IMR-90 (cell line): ENCODE data around the gene CNNM1. TPM values are rescaled to one million over a fixed set of nuclear protein-coding genes. Genes with fewer than 3 reads are reported as not detected.

Source experiments
- ATAC-seq: fragments of 200-7000 bp; cut with Tn5 transposase; 2 replicates; pipeline ENCODE4 v1.9.1; 2020; ENCODE audit warnings: low read depth, mild to moderate bottlenecking, moderate library complexity
- BruUV-seq: library from RNA; stranded (reverse); fragments of 400-500 nt; replicated peaks from 2 replicates; lab custom pipeline; 2021; lab: Mats Ljungman, UMichigan
- CTCF ChIA-PET: fragments of 300-600 bp; formaldehyde crosslinking; extraction: SDS; loops from one replicate; lab custom pipeline; 2021; ENCODE audit warnings: antibody characterized with exemption; lab: Yijun Ruan, JAX
- POLR2A ChIA-PET: fragments of 300-600 bp; sonication (Branson Sonifier 250); formaldehyde crosslinking; loops from one replicate; lab custom pipeline; 2022; ENCODE audit warnings: antibody characterized with exemption; ENCODE audit not compliant: unreplicated experiment; lab: Charles Lee
- DNase-seq: peaks from one replicate; pipeline ENCODE4 v3.0.0; 2013
- H2AFZ ChIP-seq: replicated peaks from 2 replicates; pipeline ENCODE3; 2013; ENCODE audit warnings: low read length, mild to moderate bottlenecking; ENCODE audit not compliant: poor library complexity
- H2AK5ac ChIP-seq: 2 replicates; pipeline ENCODE4 v1.6.1; 2013; ENCODE audit warnings: low read depth, low read length, inconsistent platforms
- H2AK9ac ChIP-seq: replicated peaks from 2 replicates; pipeline ENCODE3; 2013; ENCODE audit warnings: mild to moderate bottlenecking, low read depth, low read length, moderate library complexity; ENCODE audit not compliant: poor library complexity
- H2BK120ac ChIP-seq: 2 replicates; pipeline ENCODE4 v1.6.1; 2013; ENCODE audit warnings: low read depth, low read length, inconsistent platforms
- H2BK15ac ChIP-seq: 3 replicates; pipeline ENCODE4 v1.6.1; 2013; ENCODE audit warnings: low read depth, low read length, inconsistent platforms
- H2BK20ac ChIP-seq: 2 replicates; pipeline ENCODE4 v1.6.1; 2013; ENCODE audit warnings: low read depth, mild to moderate bottlenecking, inconsistent platforms, low read length, moderate library complexity
- H2BK5ac ChIP-seq: 2 replicates; pipeline ENCODE4 v1.6.1; 2013; ENCODE audit warnings: mild to moderate bottlenecking, low read depth, low read length, inconsistent platforms; ENCODE audit not compliant: poor library complexity, severe bottlenecking
- H3K14ac ChIP-seq: replicated peaks from 2 replicates; pipeline ENCODE4 v1.6.1; 2013; ENCODE audit warnings: low read depth, low read length, inconsistent platforms
- H3K18ac ChIP-seq: 2 replicates; pipeline ENCODE4 v1.6.1; 2013; ENCODE audit warnings: low read depth, low read length, control low read depth
- H3K23ac ChIP-seq: 2 replicates; pipeline ENCODE4 v1.6.1; 2013; ENCODE audit warnings: low read depth, low read length, inconsistent platforms
- H3K27ac ChIP-seq: 2 replicates; pipeline ENCODE4 v1.5.1; 2013; ENCODE audit warnings: mild to moderate bottlenecking, control low read depth, low read length; ENCODE audit not compliant: insufficient read depth
- H3K27me3 ChIP-seq: 2 replicates; pipeline ENCODE4 v1.6.1; 2013; ENCODE audit warnings: low read length; ENCODE audit not compliant: control insufficient read depth, insufficient read depth
- H3K36me3 ChIP-seq: 2 replicates; pipeline ENCODE4 v1.6.1; 2013; ENCODE audit warnings: low read length, mixed read lengths; ENCODE audit not compliant: control insufficient read depth, insufficient read depth
- H3K4ac ChIP-seq: 2 replicates; pipeline ENCODE4 v1.6.1; 2013; ENCODE audit warnings: low read depth, low read length, inconsistent platforms
- H3K4me1 ChIP-seq: 2 replicates; pipeline ENCODE4 v1.6.1; 2013; ENCODE audit warnings: low read length, mixed read lengths; ENCODE audit not compliant: control insufficient read depth, insufficient read depth
- H3K4me2 ChIP-seq: 2 replicates; pipeline ENCODE4 v1.6.1; 2013; ENCODE audit warnings: low read depth, mild to moderate bottlenecking, control low read depth, low read length, moderate library complexity
- H3K4me3 ChIP-seq: 2 replicates; pipeline ENCODE4 v1.5.1; 2013; ENCODE audit warnings: low read depth, mild to moderate bottlenecking, control low read depth, low read length, moderate library complexity; ENCODE audit not compliant: insufficient read depth
- H3K56ac ChIP-seq: 2 replicates; pipeline ENCODE4 v1.6.1; 2013; ENCODE audit warnings: low read length, inconsistent platforms; ENCODE audit not compliant: insufficient read depth; ENCODE audit errors: extremely low read depth
- H3K79me1 ChIP-seq, 2 experiments: 2 replicates each; pipeline ENCODE4 v1.6.1; 2013; ENCODE audit warnings: low read length in 2 of 2, inconsistent platforms in 1 of 2, low read depth in 1 of 2
- H3K9ac ChIP-seq: 2 replicates; pipeline ENCODE4 v1.6.1; 2013; ENCODE audit warnings: low read depth, low read length, control low read depth
- H3K9me1 ChIP-seq: 2 replicates; pipeline ENCODE4 v1.6.1; 2013; ENCODE audit warnings: low read length, inconsistent platforms; ENCODE audit not compliant: insufficient read depth
- H3K9me3 ChIP-seq: 2 replicates; pipeline ENCODE4 v1.6.1; 2013; ENCODE audit warnings: low read length; ENCODE audit not compliant: control insufficient read depth, insufficient read depth
- H4K20me1 ChIP-seq: 2 replicates; pipeline ENCODE4 v1.6.1; 2013; ENCODE audit warnings: low read length, inconsistent platforms; ENCODE audit not compliant: insufficient read depth
- H4K5ac ChIP-seq: 2 replicates; pipeline ENCODE4 v1.6.1; 2013; ENCODE audit warnings: mild to moderate bottlenecking, low read depth, low read length, control low read depth
- H4K8ac ChIP-seq, 2 experiments: 2 replicates each; pipeline ENCODE4 v1.6.1; 2013; ENCODE audit warnings: low read depth in 2 of 2, low read length in 2 of 2, control low read depth in 1 of 2, inconsistent platforms in 1 of 2
- H4K91ac ChIP-seq: 2 replicates; pipeline ENCODE4 v1.6.1; 2013; ENCODE audit warnings: low read depth, low read length, inconsistent platforms; ENCODE audit not compliant: insufficient read depth
- BHLHE40 ChIP-seq: fragments of 150-350 bp; IDR thresholded peaks from 2 replicates; pipeline ENCODE4 v1.6.1; 2016; ENCODE audit warnings: mild to moderate bottlenecking, low read depth, low read length
- CHD1 ChIP-seq: IDR thresholded peaks from 2 replicates; pipeline ENCODE4 v1.6.1; 2012; ENCODE audit warnings: low read depth, low read length, improper control_type of control experiment
- FOS ChIP-seq: fragments of 150-350 bp; IDR thresholded peaks from 2 replicates; pipeline ENCODE4 v1.6.1; 2016; ENCODE audit warnings: low read depth, low read length
- MAZ ChIP-seq: IDR thresholded peaks from 2 replicates; pipeline ENCODE4 v1.6.1; 2012; ENCODE audit warnings: low read depth, mild to moderate bottlenecking, low read length, improper control_type of control experiment, moderate library complexity, borderline replicate concordance
- MXI1 ChIP-seq: IDR thresholded peaks from 2 replicates; pipeline ENCODE4 v1.6.1; 2012; ENCODE audit warnings: low read depth, mild to moderate bottlenecking, low read length, moderate library complexity, borderline replicate concordance
- RAD21 ChIP-seq: IDR thresholded peaks from 2 replicates; pipeline ENCODE4 v1.6.1; 2012; ENCODE audit warnings: low read length, improper control_type of control experiment
- RCOR1 ChIP-seq: IDR thresholded peaks from 2 replicates; pipeline ENCODE4 v1.6.1; 2012; ENCODE audit warnings: mild to moderate bottlenecking, low read length, improper control_type of control experiment; ENCODE audit not compliant: insufficient replicate concordance
- SMC3 ChIP-seq: fragments of 150-350 bp; IDR thresholded peaks from 2 replicates; pipeline ENCODE4 v1.6.1; 2016; ENCODE audit warnings: low read depth, mild to moderate bottlenecking, antibody characterized with exemption, low read length, moderate library complexity
- WGBS, 2 experiments: methylation state at CpG; one replicate each; pipeline versions ENCODE4 v1.1.5 to v1.1.7; 2013; ENCODE audit warnings: missing lambda C conversion rate in 2 of 2; ENCODE audit not compliant: insufficient read length in 1 of 2; ENCODE audit errors: extremely low coverage in 2 of 2; 5-methylcytosine and 5-hydroxymethylcytosine counted together
- dilution Hi-C: fragments of 300-500 bp; cut with HindIII; formaldehyde crosslinking; loops from one replicate; pipeline ENCODE4 v1.14.3; 2018; ENCODE audit warnings: low sequenced_read_pairs; ENCODE audit not compliant: unreplicated experiment
- in situ Hi-C: fragments of 300-500 bp; cut with MboI; formaldehyde crosslinking; loops from 3 replicates; pipeline ENCODE4 v1.14.3; 2019; ENCODE audit warnings: low sequenced_read_pairs, inconsistent platforms, mixed read lengths
- intact Hi-C: fragments of 100-400 bp; cut with micrococcal nuclease; formaldehyde crosslinking; loops from 2 replicates; pipeline ENCODE4 v1.10.0; 2022
- polyA plus RNA-seq, 3 experiments: library from polyadenylated mRNA; depleted of rRNA; stranded (reverse); fragments of >200 nt; gene quantifications; 2 replicates each; pipeline ENCODE4 v1.2.3, GENCODE V29; 2012; ENCODE audit warnings: low replicate concordance in 1 of 3
- total RNA-seq: library from RNA; depleted of rRNA; stranded (reverse); fragments of >200 nt; gene quantifications from 2 replicates; pipeline ENCODE4 v1.2.3, GENCODE V29; 2012
- TF ChIP-seq, protein P1 (sequence below): conservative IDR thresholded peaks from 2 replicates; pipeline ENCODE4 v1.5.1; 2012; ENCODE audit warnings: mild to moderate bottlenecking, low read depth, low read length, improper control_type of control experiment
- TF ChIP-seq, protein P2 (sequence below): fragments of 150-350 bp; IDR thresholded peaks from 2 replicates; pipeline ENCODE4 v1.6.1; 2017; ENCODE audit warnings: mild to moderate bottlenecking, antibody characterized with exemption, low read length, low read depth

Gene CNNM1
- total and polyA plus RNA-seq, 2 of the 4 experiments (the other 2 are of a cell fraction), result 0.18 to 0.39 TPM

DNA sequence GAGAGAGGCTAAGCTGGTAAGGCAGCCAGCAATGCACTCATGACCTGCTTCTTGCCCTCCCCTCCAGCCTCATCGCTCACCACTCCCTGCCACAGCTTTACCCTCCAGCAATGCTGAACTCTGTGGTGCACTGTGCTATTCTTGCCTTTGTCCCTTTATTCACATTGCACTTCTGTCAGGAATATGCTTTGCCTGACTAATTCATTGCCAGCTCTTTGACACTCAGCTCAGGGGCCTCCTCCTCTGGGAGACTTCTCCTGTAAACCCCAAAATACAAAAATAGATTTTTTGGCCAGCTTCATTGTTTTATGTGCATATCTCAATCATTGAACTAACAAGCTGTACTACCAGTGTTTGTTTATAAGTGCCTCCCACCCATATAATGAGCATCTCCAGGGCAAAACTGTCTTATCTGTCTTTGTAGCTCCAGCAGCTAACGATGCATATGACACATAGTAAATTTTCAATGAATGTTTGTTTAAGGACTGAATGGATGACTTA, 8.2 kb downstream of the CNNM1 start:
- ChIA-PET CTCF (no interaction called here), POLR2A (no interaction called here)
- H2BK20ac ChIP-seq, result no peak overlapping the region
- H4K8ac ChIP-seq, result no peak overlapping the region
- H2BK15ac ChIP-seq, result no peak overlapping the region
- peaks cover 2% of the 10 kb centered on the region; the same call in 1 of the 2 replicates for H3K27me3 ChIP-seq
- no peak overlapping the region for H3K56ac ChIP-seq
- in situ Hi-C loops (no loop called here), dilution Hi-C loops (no loop called here), intact Hi-C loops (no loop called here)
- no peaks in the 10 kb centered on the region for H3K79me1 ChIP-seq
- TF ChIP-seq RCOR1, result no peak
- TF ChIP-seq, protein P1, sequence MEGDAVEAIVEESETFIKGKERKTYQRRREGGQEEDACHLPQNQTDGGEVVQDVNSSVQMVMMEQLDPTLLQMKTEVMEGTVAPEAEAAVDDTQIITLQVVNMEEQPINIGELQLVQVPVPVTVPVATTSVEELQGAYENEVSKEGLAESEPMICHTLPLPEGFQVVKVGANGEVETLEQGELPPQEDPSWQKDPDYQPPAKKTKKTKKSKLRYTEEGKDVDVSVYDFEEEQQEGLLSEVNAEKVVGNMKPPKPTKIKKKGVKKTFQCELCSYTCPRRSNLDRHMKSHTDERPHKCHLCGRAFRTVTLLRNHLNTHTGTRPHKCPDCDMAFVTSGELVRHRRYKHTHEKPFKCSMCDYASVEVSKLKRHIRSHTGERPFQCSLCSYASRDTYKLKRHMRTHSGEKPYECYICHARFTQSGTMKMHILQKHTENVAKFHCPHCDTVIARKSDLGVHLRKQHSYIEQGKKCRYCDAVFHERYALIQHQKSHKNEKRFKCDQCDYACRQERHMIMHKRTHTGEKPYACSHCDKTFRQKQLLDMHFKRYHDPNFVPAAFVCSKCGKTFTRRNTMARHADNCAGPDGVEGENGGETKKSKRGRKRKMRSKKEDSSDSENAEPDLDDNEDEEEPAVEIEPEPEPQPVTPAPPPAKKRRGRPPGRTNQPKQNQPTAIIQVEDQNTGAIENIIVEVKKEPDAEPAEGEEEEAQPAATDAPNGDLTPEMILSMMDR, result no peak
- TF ChIP-seq, protein P2, sequence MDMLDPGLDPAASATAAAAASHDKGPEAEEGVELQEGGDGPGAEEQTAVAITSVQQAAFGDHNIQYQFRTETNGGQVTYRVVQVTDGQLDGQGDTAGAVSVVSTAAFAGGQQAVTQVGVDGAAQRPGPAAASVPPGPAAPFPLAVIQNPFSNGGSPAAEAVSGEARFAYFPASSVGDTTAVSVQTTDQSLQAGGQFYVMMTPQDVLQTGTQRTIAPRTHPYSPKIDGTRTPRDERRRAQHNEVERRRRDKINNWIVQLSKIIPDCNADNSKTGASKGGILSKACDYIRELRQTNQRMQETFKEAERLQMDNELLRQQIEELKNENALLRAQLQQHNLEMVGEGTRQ, result no peak
- no peak for TF ChIP-seq FOS
- TF ChIP-seq CHD1, result no peak
- TF ChIP-seq MAZ, result no peak
- no peak for TF ChIP-seq SMC3
- no peak for TF ChIP-seq RAD21
- no peak for TF ChIP-seq BHLHE40
- TF ChIP-seq MXI1, result no peak
- no peak overlapping the region for H3K4me3 ChIP-seq
- H2AFZ ChIP-seq, result no peak overlapping the region
- ATAC-seq (no peak), DNase-seq (no peak)
- no peak overlapping the region for H2AK5ac ChIP-seq
- 11% methylated on average over 1 of the region's 2 CpGs; no CpG with 5 or more reads in 1 of the 2 experiments for WGBS, 2 experiments
- H3K23ac ChIP-seq, result no peak overlapping the region
- H4K20me1 ChIP-seq, result no peaks in the 10 kb centered on the region
- no TSS peak for BruUV-seq
- no peak overlapping the region for H4K5ac ChIP-seq
- no peak overlapping the region for H3K14ac ChIP-seq
- H2AK9ac ChIP-seq, result no peak overlapping the region
- no peak overlapping the region for H3K9ac ChIP-seq
- H3K4me1 ChIP-seq, result peaks cover 2% of the 10 kb centered on the region; the same call in 1 of the 2 replicates
- no peaks in the 10 kb centered on the region for H3K36me3 ChIP-seq
- H3K18ac ChIP-seq, result no peak overlapping the region
- no peaks in the 10 kb centered on the region for H3K9me3 ChIP-seq
- H3K27ac ChIP-seq, result no peak overlapping the region
- no peak overlapping the region for H4K91ac ChIP-seq
- no peak overlapping the region for H2BK5ac ChIP-seq
- H3K4me2 ChIP-seq, result no peak overlapping the region
- no peak overlapping the region for H2BK120ac ChIP-seq
- no peak overlapping the region for H3K4ac ChIP-seq
- no peaks in the 10 kb centered on the region for H3K9me1 ChIP-seq
